ENCODE measurements around the gene SLC35F1.
"Not testable (repeated sequence)": the region's sequence is repeated elsewhere in the genome, so short reads cannot be mapped to it uniquely, and the experiment has no call there.

SLC35F1 gene

GRCh38 chr6:118023771-118024170 is 116.7 kb downstream of the SLC35F1 start:
- no peak overlapping the region for H3K27ac ChIP-seq

GRCh38 chr6:118029967-118030366 is 122.9 kb downstream of the SLC35F1 start:
- Histone ChIP-seq H2AFZ (no peak overlapping the region), H3K36me3 (ENCODE audit: control insufficient read depth, insufficient read depth, low read length) (no peaks in the 10 kb centered on the region), H3K9me3 (ENCODE audit: control insufficient read depth, low read length) (no peaks in the 10 kb centered on the region), H3K4me3 (ENCODE audit: low read depth, low read length) (no peak overlapping the region), H3K4me1 (no peaks in the 10 kb centered on the region), H3K27ac (no peak overlapping the region), H3K27me3 (ENCODE audit: control insufficient read depth, insufficient read depth, low read length) (no peaks in the 10 kb centered on the region), H3K4me2 (ENCODE audit: low read length) (no peak overlapping the region), H3K9ac (no peak overlapping the region), H3K79me2 (no peaks in the 10 kb centered on the region)
- TF ChIP-seq CTCF (IDR thresholded peaks at IDR 0.05), result no peak

More at GRCh38 chr6:118023771-118024170, 116.7 kb downstream of the SLC35F1 start:
- no peaks in the 10 kb centered on the region for H3K36me3 ChIP-seq (ENCODE audit: control insufficient read depth, insufficient read depth, low read length)
- no peak overlapping the region for H3K9ac ChIP-seq
- no peak overlapping the region for H3K4me2 ChIP-seq (ENCODE audit: low read length)
- no peaks in the 10 kb centered on the region for H3K27me3 ChIP-seq (ENCODE audit: control insufficient read depth, insufficient read depth, low read length)
- no peak for TF ChIP-seq CTCF (IDR thresholded peaks at IDR 0.05)
- no peak overlapping the region for H2AFZ ChIP-seq
- no peak overlapping the region for H3K4me3 ChIP-seq (ENCODE audit: low read depth, low read length)
- H3K9me3 ChIP-seq (ENCODE audit: control insufficient read depth, low read length), result no peaks in the 10 kb centered on the region
- no peaks in the 10 kb centered on the region for H3K4me1 ChIP-seq
- no peaks in the 10 kb centered on the region for H3K79me2 ChIP-seq

- not testable (repeated sequence) for H3K4me3 ChIP-seq (ENCODE audit: low read depth, low read length); H3K27me3 ChIP-seq (ENCODE audit: control insufficient read depth, insufficient read depth, low read length); H3K9me3 ChIP-seq (ENCODE audit: control insufficient read depth, low read length); H3K27ac ChIP-seq; H3K36me3 ChIP-seq (ENCODE audit: control insufficient read depth, insufficient read depth, low read length); H3K9ac ChIP-seq; H3K4me1 ChIP-seq; H2AFZ ChIP-seq; H3K4me2 ChIP-seq (ENCODE audit: low read length); H3K79me2 ChIP-seq
Measured at GRCh38 chr6:118037479-118037878, 130.4 kb downstream of the SLC35F1 start.

- H3K4me1 ChIP-seq, result no peaks in the 10 kb centered on the region
- H2AFZ ChIP-seq, result no peak overlapping the region
- no peak for TF ChIP-seq CTCF (IDR thresholded peaks at IDR 0.05)
- no peak overlapping the region for H3K9ac ChIP-seq
- H3K4me2 ChIP-seq (ENCODE audit: low read length), result no peak overlapping the region
- H3K36me3 ChIP-seq (ENCODE audit: control insufficient read depth, insufficient read depth, low read length), result no peaks in the 10 kb centered on the region
- H3K27me3 ChIP-seq (ENCODE audit: control insufficient read depth, insufficient read depth, low read length), result no peaks in the 10 kb centered on the region
- H3K4me3 ChIP-seq (ENCODE audit: low read depth, low read length), result no peak overlapping the region
- H3K27ac ChIP-seq, result no peak overlapping the region
- no peaks in the 10 kb centered on the region for H3K9me3 ChIP-seq (ENCODE audit: control insufficient read depth, low read length)
- no peaks in the 10 kb centered on the region for H3K79me2 ChIP-seq
Measured at GRCh38 chr6:118042855-118043254, 135.8 kb downstream of the SLC35F1 start.

- Histone ChIP-seq H3K36me3 (ENCODE audit: control insufficient read depth, insufficient read depth, low read length) (no peaks in the 10 kb centered on the region), H3K79me2 (no peaks in the 10 kb centered on the region), H3K4me3 (ENCODE audit: low read depth, low read length) (no peak overlapping the region), H3K27me3 (ENCODE audit: control insufficient read depth, insufficient read depth, low read length) (no peaks in the 10 kb centered on the region), H3K4me1 (no peaks in the 10 kb centered on the region), H3K27ac (no peak overlapping the region), H2AFZ (no peak overlapping the region), H3K9me3 (ENCODE audit: control insufficient read depth, low read length) (no peaks in the 10 kb centered on the region), H3K4me2 (ENCODE audit: low read length) (no peak overlapping the region), H3K9ac (no peak overlapping the region)
- TF ChIP-seq CTCF (IDR thresholded peaks at IDR 0.05), result no peak
Measured at GRCh38 chr6:118044275-118044674, 137.2 kb downstream of the SLC35F1 start.
